Stimulated activated CD4-positive, alpha-beta T cell treated with anti-CD3 and anti-CD28 coated beads, Interleukin-15, amount 100 ng/mL, for 24 hours (primary cell): ENCODE results near the gene PDE6A.
"Not testable (repeated sequence)": the region's sequence is repeated elsewhere in the genome, so short reads cannot be mapped to it uniquely, and the experiment has no call there.

Source experiments
- DNase-seq: peaks from one replicate; pipeline ENCODE4 v3.0.0-alpha.2; 2020

Gene PDE6A

GRCh38 chr5:149951138-149951749, 6.7 kb upstream of the PDE6A start:
- no peak for DNase-seq

- DNase-seq: no peak
Measured at GRCh38 chr5:149948993-149949392, 4.4 kb upstream of the PDE6A start.

- no peak for DNase-seq
Measured at GRCh38 chr5:149946118-149946517, 1.5 kb upstream of the PDE6A start.

GRCh38 chr5:149943177-149943949, 1.2 kb downstream of the PDE6A start:
- DNase-seq: not testable (repeated sequence)

- DNase-seq: not testable (repeated sequence)
Measured at GRCh38 chr5:149942741-149943169, 1.8 kb downstream of the PDE6A start.

- no peak for DNase-seq
Measured at GRCh38 chr5:149942199-149942598, 2.4 kb downstream of the PDE6A start.

GRCh38 chr5:149941795-149942194, 2.8 kb downstream of the PDE6A start:
- no peak for DNase-seq

GRCh38 chr5:149940941-149941644, 3.5 kb downstream of the PDE6A start:
- no peak for DNase-seq

- DNase-seq: no peak
Measured at GRCh38 chr5:149940077-149940574, 4.5 kb downstream of the PDE6A start.

GRCh38 chr5:149939546-149939945, 5.0 kb downstream of the PDE6A start:
- DNase-seq: no peak

GRCh38 chr5:149938791-149939358, 5.7 kb downstream of the PDE6A start:
- no peak for DNase-seq

- DNase-seq: no peak
Measured at GRCh38 chr5:149938279-149938678, 6.3 kb downstream of the PDE6A start.

- DNase-seq: no peak
Measured at GRCh38 chr5:149937610-149938009, 7.0 kb downstream of the PDE6A start.

- DNase-seq: no peak
Measured at GRCh38 chr5:149936700-149937091, 7.9 kb downstream of the PDE6A start.

GRCh38 chr5:149936044-149936699, 8.4 kb downstream of the PDE6A start:
- no peak for DNase-seq

GRCh38 chr5:149935431-149935901, 9.1 kb downstream of the PDE6A start:
- no peak for DNase-seq

GRCh38 chr5:149932445-149933350, 11.9 kb downstream of the PDE6A start:
- DNase-seq: no peak

- DNase-seq: no peak
Measured at GRCh38 chr5:149931992-149932436, 12.6 kb downstream of the PDE6A start.

GRCh38 chr5:149930749-149931574, 13.6 kb downstream of the PDE6A start:
- no peak for DNase-seq

GRCh38 chr5:149930043-149930748, 14.4 kb downstream of the PDE6A start:
- DNase-seq: no peak
